Myocyte (in vitro differentiated cells): ENCODE measurements around the gene SPSB3. TPM values are rescaled to one million over a fixed set of nuclear protein-coding genes. Genes with fewer than 3 reads are reported as not detected.
"Not testable (repeated sequence)": the region's sequence is repeated elsewhere in the genome, so short reads cannot be mapped to it uniquely, and the experiment has no call there.

Experiments
- DNase-seq: peaks from one replicate; pipeline ENCODE4 v3.0.0-alpha.2; 2012; ENCODE audit warnings: low read depth
- microRNA-seq: library from miRNA; unstranded; fragments of <30 nt; microRNA quantifications from one replicate; pipeline ENCODE4, GENCODE V29; 2016
- total RNA-seq: library from RNA; depleted of rRNA; stranded (reverse); fragments of >200 nt; gene quantifications from 2 replicates; pipeline ENCODE4 v1.2.3, GENCODE V29; 2014

The SPSB3 gene
- total RNA-seq, 1 donor from 2014 or later: 27.0 TPM

DNA sequence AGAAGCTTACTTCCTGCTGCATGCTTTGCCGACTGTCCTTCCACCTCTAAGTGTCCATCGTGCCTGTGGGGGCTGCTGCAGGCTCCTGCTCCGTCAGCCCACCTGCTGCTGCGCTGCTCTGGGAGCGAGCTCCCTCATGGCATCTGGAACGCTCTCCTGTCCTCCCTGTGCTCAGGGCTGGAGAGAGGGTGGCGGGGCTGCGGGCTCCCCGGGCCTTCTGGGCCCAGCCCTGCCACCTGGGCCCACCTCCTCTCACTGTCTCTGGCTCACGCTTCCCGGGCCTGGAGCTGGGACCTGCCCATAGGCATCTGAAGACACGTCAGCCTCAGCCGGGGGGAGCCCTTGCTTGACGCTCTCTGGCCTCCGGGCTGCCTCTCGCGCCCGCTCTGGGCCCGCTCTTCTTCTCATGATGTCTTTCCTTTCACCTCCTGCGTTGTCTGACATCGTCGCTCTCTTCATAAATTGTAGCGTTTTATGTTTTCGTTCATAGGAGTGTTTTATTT lies 38.0 kb downstream of the SPSB3 start:
- no peak for DNase-seq

DNA sequence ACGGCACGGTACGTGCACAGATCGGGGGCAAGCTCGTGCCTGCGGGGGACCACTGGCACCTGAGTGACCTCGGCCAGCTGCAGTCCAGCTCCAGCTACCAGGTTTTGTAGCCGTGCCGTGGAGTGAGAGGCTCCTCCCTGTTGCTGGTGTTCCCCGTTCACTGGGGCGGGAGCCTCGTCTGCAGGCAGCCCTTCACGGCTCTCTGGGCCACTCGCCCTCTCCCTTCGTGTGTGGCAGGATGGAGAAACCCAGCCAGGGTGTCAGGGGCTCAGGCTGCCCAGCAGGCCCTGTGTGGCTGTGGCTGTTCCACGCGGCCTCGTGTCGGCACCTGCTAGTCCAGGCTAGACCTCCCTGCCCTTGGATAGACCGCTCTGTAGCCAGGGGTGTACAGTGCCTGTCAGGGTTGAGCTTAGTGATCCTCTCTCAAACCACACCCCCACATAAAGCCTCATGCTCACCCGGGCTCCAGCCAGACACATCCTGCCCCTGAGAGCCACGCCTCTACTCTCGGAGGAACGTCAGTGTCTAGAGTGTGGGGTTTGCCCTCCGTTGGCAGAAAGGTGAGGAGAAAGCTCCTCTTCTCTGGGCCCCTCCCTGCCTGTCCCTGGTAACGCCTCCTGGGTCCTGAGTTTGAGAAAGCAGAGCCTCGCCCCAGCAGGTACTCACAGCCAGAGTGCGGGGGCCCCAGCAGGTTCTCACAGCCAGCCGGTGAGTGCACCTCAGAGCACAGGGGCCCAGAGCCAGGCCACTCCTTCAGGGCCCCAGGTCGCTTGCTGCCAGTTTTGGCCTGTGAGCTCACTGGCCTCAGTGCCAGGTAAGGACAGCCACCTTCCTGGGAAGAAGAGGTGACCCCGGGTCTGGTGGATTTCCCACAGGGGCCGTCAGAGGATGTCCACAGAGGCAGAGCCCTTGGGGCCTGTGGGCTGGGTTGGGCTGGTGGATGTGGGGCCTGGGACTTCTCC lies 38.7 kb downstream of the SPSB3 start:
- DNase-seq: no peak

DNA sequence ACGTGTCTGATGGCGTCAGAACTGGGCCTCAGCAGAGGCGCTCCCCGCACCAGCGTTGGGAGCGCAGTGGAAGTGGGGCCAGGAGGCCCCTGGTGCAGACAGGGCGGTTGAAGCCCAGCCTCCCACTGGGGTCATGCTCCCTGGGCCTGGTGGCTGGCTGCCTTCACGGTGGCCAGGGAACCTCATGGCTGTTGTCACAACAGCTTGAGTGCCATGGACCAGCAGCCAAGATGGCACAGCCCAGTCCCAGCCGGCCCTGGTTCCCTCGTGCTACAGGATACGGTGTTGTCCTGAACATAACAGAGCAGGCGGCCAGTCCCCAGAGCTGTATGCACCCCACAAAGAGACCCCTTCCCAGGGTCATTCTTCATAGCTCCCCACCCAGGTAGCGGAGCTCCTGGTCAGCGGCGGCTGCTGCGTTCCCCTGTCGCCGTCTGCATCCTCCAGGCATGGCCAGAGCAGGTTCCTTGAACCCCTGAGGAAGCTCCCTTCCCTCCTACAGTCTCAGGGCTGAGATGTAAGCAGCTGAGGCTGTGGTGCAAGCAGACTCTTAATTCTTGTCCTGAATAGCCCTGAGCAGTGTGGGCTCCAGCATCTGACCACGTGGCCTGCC lies 40.7 kb downstream of the SPSB3 start:
- DNase-seq: no peak

DNA sequence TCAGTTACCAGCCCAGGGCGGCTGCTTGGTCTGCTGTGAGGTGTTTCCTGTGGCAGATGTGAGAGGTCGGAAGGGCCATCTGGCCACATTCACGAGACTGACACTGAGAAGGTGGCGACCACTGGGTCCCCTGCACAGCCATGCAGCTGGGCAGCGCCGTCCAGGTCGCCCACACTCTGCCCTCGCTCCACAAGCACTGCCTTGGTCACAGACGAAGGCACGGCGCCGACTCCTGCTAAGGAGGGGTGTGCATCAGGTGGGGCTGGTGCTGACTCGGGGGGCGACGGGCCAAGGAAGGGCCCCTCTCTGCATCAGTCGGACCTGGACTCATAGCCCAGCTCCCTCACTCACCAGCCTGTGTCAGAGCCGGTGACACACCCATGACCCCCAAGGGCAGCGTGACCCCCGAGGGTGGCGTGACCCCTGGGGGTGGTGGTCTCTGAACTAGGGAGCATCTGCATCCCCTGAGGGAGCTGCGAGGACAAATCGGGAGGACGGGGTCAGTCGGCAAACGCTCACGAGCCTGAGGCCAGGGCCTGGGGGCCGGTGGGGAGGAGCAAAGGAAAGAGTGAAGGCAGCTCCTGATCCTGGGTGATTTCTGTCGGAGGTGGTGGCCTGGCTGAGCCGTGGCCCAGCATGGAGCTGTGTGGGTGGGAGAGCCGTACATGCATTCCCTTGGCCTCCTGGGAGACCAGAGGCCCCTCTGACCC lies 41.4 kb downstream of the SPSB3 start:
- no peak for DNase-seq

DNA sequence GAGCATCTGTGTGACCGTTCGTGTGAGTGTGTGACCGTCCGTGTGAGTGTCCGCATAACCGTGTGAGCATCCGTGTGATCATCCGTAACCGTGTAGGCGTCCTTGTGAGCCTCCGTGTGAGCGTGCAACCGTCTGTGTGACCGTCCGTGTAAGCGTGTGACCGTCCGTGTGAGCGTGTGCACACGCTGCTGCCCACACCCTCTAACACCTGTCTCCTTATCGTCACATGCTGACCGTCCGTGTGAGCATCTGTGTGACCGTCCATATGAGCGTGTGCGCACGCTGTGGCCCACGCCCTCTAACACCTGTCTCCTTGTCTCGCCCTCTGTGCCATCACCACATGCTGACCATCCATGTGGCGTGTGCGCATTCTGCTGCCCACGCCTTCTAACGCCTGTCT lies 42.1 kb downstream of the SPSB3 start:
- no peak for DNase-seq

DNA sequence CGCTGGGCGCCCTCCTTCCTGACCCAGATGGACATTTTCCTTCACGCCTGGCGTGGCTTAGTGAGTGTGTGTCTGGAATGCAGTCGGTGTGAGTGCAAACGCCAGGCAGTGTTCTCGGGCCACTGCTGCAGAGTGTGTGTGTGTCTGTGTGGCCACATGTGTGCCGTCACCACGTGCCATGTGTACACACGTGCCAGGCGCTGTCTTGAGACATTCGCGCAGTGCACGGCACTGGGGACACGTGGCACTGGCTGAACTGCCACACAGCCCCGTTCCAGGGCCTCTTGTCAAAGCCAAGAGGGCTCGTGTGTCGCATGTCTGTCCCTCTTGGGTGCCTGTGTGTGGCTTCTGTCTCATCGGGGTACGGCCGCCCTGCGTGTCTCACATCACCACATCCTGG lies 47.6 kb downstream of the SPSB3 start:
- no peak for DNase-seq

DNA sequence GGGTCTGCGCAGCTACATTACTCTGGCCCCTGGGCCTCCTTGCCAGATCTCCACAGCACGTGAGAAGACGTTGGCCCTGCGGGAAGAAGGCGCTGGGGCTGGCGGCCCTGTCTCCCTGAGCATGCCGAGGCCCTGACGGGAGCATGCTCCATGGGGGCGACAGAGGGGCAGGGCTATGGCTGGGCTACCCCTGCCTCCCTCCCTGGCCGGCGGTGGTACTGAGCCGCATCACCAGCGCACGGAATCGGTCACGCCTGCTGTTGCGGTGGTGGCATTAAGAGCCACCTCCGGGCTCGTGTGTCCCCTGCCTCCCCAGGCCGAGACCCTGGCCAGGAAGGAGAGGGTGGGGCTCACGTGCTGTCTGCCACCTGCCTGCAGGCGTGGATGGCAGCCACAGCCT lies 48.2 kb downstream of the SPSB3 start:
- DNase-seq: no peak

DNA sequence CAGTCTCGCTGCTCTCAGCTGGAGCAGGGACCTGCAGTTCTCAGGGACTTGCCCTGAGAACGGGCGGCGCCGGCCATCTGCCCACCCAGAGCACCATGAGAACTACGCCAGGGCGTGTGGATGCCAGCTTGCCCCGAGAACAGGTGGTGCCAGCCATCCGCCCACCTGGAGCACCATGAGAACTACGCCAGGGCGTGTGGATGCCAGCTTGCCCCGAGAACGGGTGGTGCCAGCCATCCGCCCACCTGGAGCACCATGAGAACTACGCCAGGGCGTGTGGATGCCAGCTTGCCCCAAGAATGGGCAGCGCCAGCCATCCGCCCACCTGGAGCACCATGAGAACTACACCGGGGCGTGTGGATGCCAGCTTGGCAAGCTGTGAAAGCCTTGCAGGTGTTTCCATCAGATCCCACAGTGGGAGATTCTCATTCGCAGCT lies 49.8 kb downstream of the SPSB3 start:
- DNase-seq: not testable (repeated sequence)

DNA sequence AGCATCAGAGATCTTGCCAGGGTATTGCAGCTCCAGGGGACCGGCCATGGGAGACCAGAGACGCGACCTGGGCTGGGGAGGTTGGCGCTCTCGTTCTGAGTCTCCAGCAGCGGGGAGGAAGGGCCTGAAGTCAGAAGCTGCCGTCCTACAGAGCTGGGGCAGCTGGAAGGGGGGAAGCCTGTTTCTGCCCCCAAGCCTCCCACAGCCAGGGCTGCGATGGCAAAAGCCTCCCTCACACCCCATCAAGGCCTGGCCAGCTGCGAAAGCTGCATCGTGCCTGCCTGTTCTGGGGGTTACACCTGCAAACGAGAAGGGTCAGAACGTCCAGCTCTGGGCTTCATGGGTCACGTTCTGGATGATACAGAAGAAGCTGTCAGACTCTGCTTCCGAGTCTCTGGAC lies 50.3 kb downstream of the SPSB3 start:
- DNase-seq: no peak

DNA sequence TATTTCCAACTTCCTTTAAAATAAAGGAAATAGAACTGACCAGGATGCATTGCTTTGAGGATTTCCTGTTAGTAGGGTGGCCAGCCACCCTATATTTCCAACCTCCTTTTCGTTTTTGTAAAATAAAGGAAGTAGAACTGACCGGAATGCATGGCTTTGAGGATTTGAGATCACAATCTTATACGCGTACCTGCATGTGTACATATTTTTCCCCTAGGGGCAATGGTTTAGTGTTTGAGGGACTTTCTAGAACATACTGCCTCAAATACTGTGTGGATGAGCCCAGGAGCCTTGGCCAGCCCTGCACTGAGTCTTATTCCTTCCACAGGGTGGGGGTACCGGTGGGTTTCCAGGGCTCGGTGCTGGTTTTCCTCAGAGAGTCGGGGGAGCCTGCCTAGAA lies 50.8 kb downstream of the SPSB3 start:
- DNase-seq: no peak

DNA sequence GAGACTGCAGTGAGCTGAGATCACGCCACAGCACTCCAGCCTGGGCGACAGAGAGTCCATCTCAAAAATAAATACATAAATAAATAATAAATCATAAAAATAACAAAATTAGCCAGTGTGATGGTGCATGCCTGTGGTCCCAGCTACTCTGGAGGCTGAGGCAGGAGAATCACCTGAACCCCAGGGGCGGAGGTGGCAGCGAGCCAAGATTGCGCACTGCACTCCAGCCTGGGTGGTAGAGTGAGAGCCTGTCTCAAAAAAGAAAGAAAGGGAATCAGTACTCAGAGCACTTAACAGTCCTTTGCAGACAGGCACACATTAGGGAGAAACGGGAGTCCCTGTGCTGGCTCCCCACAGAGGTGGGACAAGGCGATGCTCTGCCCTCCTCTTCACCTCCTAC lies 51.3 kb downstream of the SPSB3 start:
- no peak for DNase-seq

DNA sequence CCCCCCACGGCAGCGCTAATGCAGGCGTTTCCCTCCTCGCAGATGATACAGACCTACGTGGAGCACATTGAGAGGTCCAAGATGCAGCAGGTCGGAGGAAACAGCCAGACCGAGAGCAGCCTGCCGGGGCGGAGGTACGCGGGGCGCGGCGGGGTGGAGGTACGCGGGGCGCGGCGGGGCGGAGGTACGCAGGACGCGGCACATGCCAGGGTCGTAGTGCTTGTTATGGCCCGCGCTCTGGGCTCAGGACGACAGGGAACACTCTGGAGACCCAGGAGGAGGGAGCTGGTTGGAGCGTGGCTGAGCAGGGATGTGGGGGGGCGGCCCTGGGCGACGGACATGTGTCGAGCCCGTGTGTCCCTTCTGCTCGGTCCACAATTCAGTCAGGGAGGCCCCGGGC lies 52.9 kb downstream of the SPSB3 start:
- DNase-seq: no peak

DNA sequence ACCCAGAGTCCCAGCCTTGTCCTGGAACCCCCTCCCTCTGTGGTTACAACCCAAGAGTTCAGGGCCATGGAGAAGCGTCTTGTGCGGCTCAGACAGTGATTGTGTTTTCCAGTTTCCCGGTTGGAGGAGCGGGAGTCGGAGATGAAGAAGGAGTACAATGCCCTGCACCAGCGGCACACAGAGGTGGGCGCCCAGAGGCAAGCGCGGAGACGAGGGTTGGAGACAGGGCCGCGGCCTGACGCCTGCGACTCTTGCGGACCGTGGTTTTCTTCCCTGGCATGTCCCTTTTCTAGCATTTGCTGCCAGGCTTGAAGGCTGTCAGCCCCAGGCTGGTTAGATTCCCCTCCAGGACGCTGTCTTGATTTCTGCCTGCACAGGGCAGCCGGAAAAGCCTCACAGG lies 53.3 kb downstream of the SPSB3 start:
- no peak for DNase-seq

DNA sequence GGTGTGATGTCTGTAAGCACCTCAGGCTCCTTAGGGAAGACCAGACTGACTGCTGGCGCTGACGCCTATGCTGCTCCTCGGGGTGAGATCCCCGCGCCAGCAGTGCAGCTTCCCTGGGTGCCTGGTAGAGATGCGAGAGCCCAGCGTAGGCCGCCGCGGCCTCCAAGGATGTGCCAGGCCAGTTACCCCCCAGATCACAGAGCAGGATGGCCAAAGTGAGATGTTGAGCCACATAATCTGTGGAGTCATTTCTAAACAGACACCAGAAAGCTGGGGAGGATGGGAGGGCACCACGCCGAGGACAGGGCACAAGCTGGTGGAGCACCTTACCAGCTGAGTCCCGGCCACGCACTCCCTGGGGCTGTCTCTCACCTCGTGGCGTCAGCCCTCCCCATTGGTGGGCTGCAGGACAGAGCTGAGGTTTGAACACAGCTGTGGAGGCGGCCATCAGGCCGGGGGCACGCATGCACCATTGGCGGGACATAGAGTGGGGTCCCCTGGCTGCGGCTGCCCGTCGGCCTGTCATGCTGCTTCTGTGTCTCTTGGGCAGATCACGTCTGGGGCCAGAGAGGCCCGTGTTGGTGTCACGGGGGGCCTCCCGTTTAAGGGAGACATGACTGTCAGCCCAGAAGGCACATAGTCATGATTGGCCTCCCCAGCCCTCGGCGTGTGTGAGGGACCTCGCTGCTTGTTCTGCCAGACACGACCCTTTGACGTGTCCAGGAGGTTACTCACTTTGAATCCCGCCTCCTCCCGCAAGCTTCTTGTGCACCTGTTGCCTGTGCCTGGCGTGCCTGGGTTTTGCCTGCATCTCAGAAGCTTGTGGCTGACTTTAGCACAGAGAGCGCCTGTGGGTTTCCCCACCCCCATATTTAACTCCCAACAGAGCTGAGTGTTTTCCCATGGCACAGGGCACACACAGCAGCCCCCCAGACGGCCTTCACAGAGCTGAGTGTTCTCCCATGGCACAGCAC lies 54.4 kb downstream of the SPSB3 start:
- peak; percentile 74 for DNase-seq

Small RNA genes within 50 kb of the gene (microRNA-seq; reads per million reads assigned to microRNA genes)
- gene MIR3177: 4.0 reads per million, percentile 16 among the genes with 10 or more reads in this experiment

Other genes with a start within 250 kb of the SPSB3 start
- 0.45 TPM in 1 of 2 replicates, not detected in the other for gene TMEM204, start 248.9 kb downstream of the SPSB3 start, total RNA-seq
- 12.8 and 16.7 TPM in 2 replicates for gene IFT140, start 170.5 kb downstream of the SPSB3 start, total RNA-seq
- gene CRAMP1, start 170.2 kb downstream of the SPSB3 start, total RNA-seq: 7.8 and 8.4 TPM in 2 replicates
- gene JPT2, start 104.3 kb downstream of the SPSB3 start, total RNA-seq: 20.1 and 24.7 TPM in 2 replicates
- gene MAPK8IP3, start 76.4 kb downstream of the SPSB3 start, total RNA-seq: 90.3 and 108 TPM in 2 replicates
- 51.2 and 61.2 TPM in 2 replicates for gene NME3, start 11.0 kb downstream of the SPSB3 start, total RNA-seq
- gene EME2, start 9.8 kb downstream of the SPSB3 start, total RNA-seq: 15.0 and 17.2 TPM in 2 replicates
- 152 TPM in 2 replicates for gene MRPS34, start 9.4 kb downstream of the SPSB3 start, total RNA-seq
- gene NUBP2, start 389 bp upstream of the SPSB3 start, total RNA-seq: 114 and 157 TPM in 2 replicates
- gene IGFALS, start 11.1 kb upstream of the SPSB3 start, total RNA-seq: not detected in 2 replicates
- gene HAGH, start 44.3 kb upstream of the SPSB3 start, total RNA-seq: 178 and 182 TPM in 2 replicates
- gene FAHD1, start 44.6 kb upstream of the SPSB3 start, total RNA-seq: 48.6 and 53.2 TPM in 2 replicates
- gene MEIOB, start 89.6 kb upstream of the SPSB3 start, total RNA-seq: not detected in 2 replicates
- not detected in 2 replicates for gene HS3ST6, start 135.8 kb upstream of the SPSB3 start, total RNA-seq
- gene MSRB1, start 160.6 kb upstream of the SPSB3 start, total RNA-seq: 23.2 and 26.8 TPM in 2 replicates
- 4.0 and 5.8 TPM in 2 replicates for gene RPL3L, start 172.1 kb upstream of the SPSB3 start, total RNA-seq
- gene NDUFB10, start 177.0 kb upstream of the SPSB3 start, total RNA-seq: 206 and 226 TPM in 2 replicates
- gene RPS2, start 182.3 kb upstream of the SPSB3 start, total RNA-seq: 1,943 and 2,126 TPM in 2 replicates
- 0.24 TPM in 1 of 2 replicates, not detected in the other for gene RNF151, start 184.3 kb upstream of the SPSB3 start, total RNA-seq
- 46.8 and 66.4 TPM in 2 replicates for gene TBL3, start 189.5 kb upstream of the SPSB3 start, total RNA-seq
- gene NOXO1, start 198.9 kb upstream of the SPSB3 start, total RNA-seq: 1.1 and 3.1 TPM in 2 replicates
- gene GFER, start 201.6 kb upstream of the SPSB3 start, total RNA-seq: 19.9 and 22.6 TPM in 2 replicates
- 0.51 and 2.7 TPM in 2 replicates for gene SYNGR3, start 207.4 kb upstream of the SPSB3 start, total RNA-seq
- 33.5 and 50.3 TPM in 2 replicates for gene ZNF598, start 227.2 kb upstream of the SPSB3 start, total RNA-seq
- 0.29 and 0.83 TPM in 2 replicates for gene NPW, start 237.2 kb upstream of the SPSB3 start, total RNA-seq
- 38.1 and 52.7 TPM in 2 replicates for gene NHERF2, start 244.3 kb upstream of the SPSB3 start, total RNA-seq